ENCODE measurements around the gene PABPN1L. TPM values are rescaled to one million over a fixed set of nuclear protein-coding genes. Genes with fewer than 3 reads are reported as not detected.

PABPN1L gene, protein sequence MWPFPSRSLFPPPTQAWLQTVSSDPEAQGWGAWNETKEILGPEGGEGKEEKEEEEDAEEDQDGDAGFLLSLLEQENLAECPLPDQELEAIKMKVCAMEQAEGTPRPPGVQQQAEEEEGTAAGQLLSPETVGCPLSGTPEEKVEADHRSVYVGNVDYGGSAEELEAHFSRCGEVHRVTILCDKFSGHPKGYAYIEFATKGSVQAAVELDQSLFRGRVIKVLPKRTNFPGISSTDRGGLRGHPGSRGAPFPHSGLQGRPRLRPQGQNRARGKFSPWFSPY
- not detected in 2 replicates for total RNA-seq

GRCh38 chr16:88866151-88866920 lies at the start of gene PABPN1L:
Gene PABPN1L, minus strand, starts transcription at chr16:88866660. Its CDS starts 54 bp downstream, at chr16:88866606.

GRCh38 chr16:88856828-88857727 lies 9.4 kb downstream of the PABPN1L start, which contains the start of the genes GALNS and TRAPPC2L:
Gene GALNS, minus strand, starts transcription at chr16:88856947. Its CDS starts 70 bp downstream, at chr16:88856877.
Gene TRAPPC2L, plus strand, starts transcription at chr16:88857127. Its CDS starts 24 bp downstream, at chr16:88857151.

Other genes starting within 250 kb of the PABPN1L start
- not detected in 2 replicates for gene IL17C, start 228.1 kb downstream of the PABPN1L start, total RNA-seq
- 68.4 and 105 TPM in 2 replicates for gene CYBA, start 215.6 kb downstream of the PABPN1L start, total RNA-seq
- 40.2 and 42.0 TPM in 2 replicates for gene MVD, start 203.6 kb downstream of the PABPN1L start, total RNA-seq
- under 0.01 TPM in 1 of 2 replicates, not detected in the other for gene SNAI3, start 180.2 kb downstream of the PABPN1L start, total RNA-seq
- gene RNF166, start 160.3 kb downstream of the PABPN1L start, total RNA-seq = 7.0 and 9.6 TPM in 2 replicates
- 13.2 and 24.9 TPM in 2 replicates for gene CTU2, start 160.2 kb downstream of the PABPN1L start, total RNA-seq
- gene PIEZO1, start 81.4 kb downstream of the PABPN1L start, total RNA-seq = 120 and 405 TPM in 2 replicates
- 0.14 and 1.0 TPM in 2 replicates for gene CDT1, start 62.9 kb downstream of the PABPN1L start, total RNA-seq
- gene APRT, start 54.7 kb downstream of the PABPN1L start, total RNA-seq = 82.0 and 82.1 TPM in 2 replicates
- 16.4 and 45.8 TPM in 2 replicates for gene GALNS, start 9.7 kb downstream of the PABPN1L start, total RNA-seq
- gene TRAPPC2L, start 9.5 kb downstream of the PABPN1L start, total RNA-seq = 31.3 and 45.5 TPM in 2 replicates
- under 0.01 and 1.1 TPM in 2 replicates for gene CBFA2T3, start 110.5 kb upstream of the PABPN1L start, total RNA-seq
- gene ACSF3, start 227.2 kb upstream of the PABPN1L start, total RNA-seq = 22.3 and 24.9 TPM in 2 replicates

Measured in nasal cavity respiratory epithelium epithelial cell of viscerocranial mucosa (primary cell).